ENCODE data around the gene CNTNAP5.

The CNTNAP5 gene

DNA sequence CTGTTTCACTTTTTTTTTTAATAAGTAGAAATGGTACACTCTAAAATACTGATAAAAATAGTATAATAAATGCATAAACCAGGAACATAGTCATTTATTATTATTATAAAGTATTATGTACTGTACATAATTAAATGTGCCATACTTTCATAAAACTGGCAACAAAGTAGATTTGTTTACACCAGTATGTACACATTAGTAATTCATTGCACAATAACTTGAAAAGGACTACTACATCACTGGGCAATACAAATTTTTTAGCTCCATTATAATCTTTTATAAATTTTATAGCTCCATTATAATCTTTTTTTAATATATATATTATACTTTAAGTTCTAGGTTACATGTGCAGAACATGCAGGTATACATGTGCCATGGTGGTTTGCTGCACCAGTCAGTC, 636.5 kb downstream of the CNTNAP5 start:
- TF ChIP-seq, protein P1, sequence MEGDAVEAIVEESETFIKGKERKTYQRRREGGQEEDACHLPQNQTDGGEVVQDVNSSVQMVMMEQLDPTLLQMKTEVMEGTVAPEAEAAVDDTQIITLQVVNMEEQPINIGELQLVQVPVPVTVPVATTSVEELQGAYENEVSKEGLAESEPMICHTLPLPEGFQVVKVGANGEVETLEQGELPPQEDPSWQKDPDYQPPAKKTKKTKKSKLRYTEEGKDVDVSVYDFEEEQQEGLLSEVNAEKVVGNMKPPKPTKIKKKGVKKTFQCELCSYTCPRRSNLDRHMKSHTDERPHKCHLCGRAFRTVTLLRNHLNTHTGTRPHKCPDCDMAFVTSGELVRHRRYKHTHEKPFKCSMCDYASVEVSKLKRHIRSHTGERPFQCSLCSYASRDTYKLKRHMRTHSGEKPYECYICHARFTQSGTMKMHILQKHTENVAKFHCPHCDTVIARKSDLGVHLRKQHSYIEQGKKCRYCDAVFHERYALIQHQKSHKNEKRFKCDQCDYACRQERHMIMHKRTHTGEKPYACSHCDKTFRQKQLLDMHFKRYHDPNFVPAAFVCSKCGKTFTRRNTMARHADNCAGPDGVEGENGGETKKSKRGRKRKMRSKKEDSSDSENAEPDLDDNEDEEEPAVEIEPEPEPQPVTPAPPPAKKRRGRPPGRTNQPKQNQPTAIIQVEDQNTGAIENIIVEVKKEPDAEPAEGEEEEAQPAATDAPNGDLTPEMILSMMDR (IDR thresholded peaks at IDR 0.05): no peak
- Histone ChIP-seq H3K36me3 (no peaks in the 10 kb centered on the region), H3K4me3 (no peak overlapping the region), H3K27me3 (no peaks in the 10 kb centered on the region), H3K9me3 (peaks cover 0 to 4% (median 0%) of the 10 kb centered on the region in 3 donors), H3K27ac (no peak overlapping the region), H3K4me1 (no peaks in the 10 kb centered on the region)
- intact Hi-C loops (cut with DNase I; ENCODE audit: low total_unique reads): no loop called here
- DNase-seq: no peak

DNA sequence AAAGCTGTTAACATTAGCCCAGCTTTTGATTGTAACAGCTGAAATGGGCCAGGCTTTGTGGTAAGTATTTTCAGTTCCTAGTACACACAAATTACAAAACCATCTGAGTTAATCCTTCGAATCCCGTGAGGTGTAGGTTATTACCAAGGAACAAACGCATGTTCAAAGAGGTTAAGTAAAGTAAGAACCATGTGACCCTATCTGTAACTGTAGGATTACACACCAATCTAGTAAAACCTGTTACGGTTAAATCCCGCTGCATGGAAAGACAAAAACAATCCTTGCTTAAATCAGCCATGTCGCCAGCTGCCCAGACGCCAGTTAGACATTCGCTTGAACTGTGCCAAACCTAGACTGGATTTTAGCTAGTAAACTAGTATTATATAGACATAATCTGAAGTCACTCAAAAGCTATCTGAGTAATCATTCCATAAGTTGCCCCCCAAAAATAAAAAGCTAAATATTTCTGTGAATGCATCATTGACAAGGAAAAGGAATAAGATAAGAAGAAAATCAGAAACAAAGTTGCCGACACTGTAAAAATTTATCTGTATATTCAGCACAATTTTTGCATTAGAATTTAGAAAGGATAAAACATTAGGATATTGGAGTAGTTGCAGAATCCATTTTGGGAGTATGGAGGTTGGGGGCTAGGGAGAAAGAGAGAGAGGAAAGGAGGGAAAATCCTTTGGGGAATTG, 638.0 kb downstream of the CNTNAP5 start:
- no peak for DNase-seq

DNA sequence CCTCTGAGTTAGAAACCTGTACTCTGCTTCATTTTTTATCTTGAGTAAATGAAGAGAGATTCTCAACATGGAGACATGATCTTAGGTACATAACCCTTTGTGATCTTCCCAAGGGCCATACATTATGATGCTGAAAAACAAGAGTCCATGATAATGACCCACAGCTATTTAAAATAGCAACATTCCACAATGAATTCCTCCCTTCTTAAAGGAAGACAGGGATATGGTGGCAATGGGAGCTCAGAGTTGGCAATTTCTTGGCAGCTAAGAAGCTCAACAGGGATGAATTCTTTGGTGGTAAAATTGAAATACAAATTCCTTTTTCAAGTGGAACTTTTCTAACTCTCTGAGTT, 638.5 kb downstream of the CNTNAP5 start:
- H3K27me3 ChIP-seq: no peaks in the 10 kb centered on the region
- H3K36me3 ChIP-seq: no peaks in the 10 kb centered on the region
- no peak for DNase-seq
- no peak overlapping the region for H3K4me3 ChIP-seq
- H3K9me3 ChIP-seq: peaks cover 0 to 4% (median 0%) of the 10 kb centered on the region in 3 donors
- TF ChIP-seq, protein P1 (IDR thresholded peaks at IDR 0.05): no peak
- no peak overlapping the region for H3K27ac ChIP-seq
- H3K4me1 ChIP-seq: no peaks in the 10 kb centered on the region
- intact Hi-C loops (cut with DNase I; ENCODE audit: low total_unique reads): no loop called here

More for the DNA sequence above, 638.0 kb downstream of the CNTNAP5 start:
- no peak overlapping the region for H3K4me3 ChIP-seq
- intact Hi-C loops (cut with DNase I; ENCODE audit: low total_unique reads): no loop called here
- H3K27me3 ChIP-seq: no peaks in the 10 kb centered on the region
- TF ChIP-seq, protein P1 (IDR thresholded peaks at IDR 0.05): no peak
- no peaks in the 10 kb centered on the region for H3K4me1 ChIP-seq
- peaks cover 0 to 4% (median 0%) of the 10 kb centered on the region in 3 donors for H3K9me3 ChIP-seq
- H3K36me3 ChIP-seq: no peaks in the 10 kb centered on the region
- no peak overlapping the region for H3K27ac ChIP-seq

DNA sequence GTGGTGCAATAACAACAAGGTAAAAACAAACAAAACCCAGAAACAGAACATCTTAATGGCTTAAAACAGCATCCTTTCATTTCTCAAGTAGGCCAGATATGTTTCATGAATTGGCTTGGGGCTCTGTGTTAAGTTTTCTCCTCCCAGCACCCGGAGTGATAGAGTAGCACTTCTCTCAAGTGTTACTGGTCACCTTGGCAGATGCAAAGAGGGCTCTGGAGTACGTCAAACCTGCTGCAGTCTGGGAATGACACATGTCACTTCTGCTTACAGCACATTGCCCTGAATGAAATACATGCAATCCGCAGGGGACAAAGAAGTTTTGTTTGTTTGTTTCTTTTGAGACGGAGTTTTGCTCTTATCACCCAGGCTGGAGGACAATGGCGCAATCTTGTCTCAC, 639.3 kb downstream of the CNTNAP5 start:
- H3K4me3 ChIP-seq: no peak overlapping the region
- DNase-seq: no peak
- H3K27ac ChIP-seq: no peak overlapping the region
- no peaks in the 10 kb centered on the region for H3K4me1 ChIP-seq
- no peaks in the 10 kb centered on the region for H3K36me3 ChIP-seq
- TF ChIP-seq, protein P1 (IDR thresholded peaks at IDR 0.05): no peak
- H3K9me3 ChIP-seq: peaks cover 0 to 4% (median 0%) of the 10 kb centered on the region in 3 donors
- no peaks in the 10 kb centered on the region for H3K27me3 ChIP-seq
- intact Hi-C loops (cut with DNase I; ENCODE audit: low total_unique reads): no loop called here

DNA sequence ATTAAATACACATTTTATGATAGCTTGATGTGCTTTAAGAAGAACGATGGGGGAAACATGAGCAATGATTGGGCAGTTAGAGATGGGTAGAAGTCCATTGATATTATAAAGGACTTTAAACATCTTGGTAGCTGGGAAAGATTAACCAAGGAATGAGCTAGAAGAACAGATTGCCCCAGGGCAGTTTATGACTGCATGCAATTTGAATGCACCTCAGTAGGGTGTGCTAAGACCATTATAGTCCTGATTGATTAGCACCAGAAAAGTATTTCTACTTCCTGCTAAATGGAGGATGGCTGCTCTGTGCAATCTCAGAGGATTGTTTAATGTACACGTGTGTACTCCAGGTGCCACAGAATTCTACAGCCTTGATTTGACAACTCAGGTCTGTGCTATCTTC, 641.9 kb downstream of the CNTNAP5 start:
- no peak overlapping the region for H3K4me3 ChIP-seq
- DNase-seq: no peak
- H3K9me3 ChIP-seq: no peaks in the 10 kb centered on the region
- H3K4me1 ChIP-seq: no peaks in the 10 kb centered on the region
- intact Hi-C loops (cut with DNase I; ENCODE audit: low total_unique reads): no loop called here
- H3K36me3 ChIP-seq: no peaks in the 10 kb centered on the region
- H3K27me3 ChIP-seq: no peaks in the 10 kb centered on the region
- no peak overlapping the region for H3K27ac ChIP-seq
- TF ChIP-seq, protein P1 (IDR thresholded peaks at IDR 0.05): no peak

DNA sequence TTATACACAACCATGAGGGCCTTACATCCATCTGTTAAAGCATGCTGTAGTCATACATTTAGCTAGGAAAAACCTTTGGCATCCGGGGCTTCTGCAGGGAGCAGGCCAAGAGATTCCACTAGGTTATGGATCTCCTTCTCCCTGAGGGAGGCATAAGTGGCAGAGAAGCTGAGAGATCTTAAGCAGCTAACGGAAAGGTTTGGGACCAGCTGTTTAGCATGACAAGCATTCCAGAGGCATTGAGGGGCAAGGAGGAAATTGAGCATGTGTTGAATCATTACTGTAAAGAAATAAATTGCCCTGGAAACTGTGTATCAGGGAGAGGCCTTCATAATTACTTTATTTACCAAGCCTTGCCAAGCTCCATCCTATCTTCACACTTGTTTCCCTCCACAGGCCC, 643.1 kb downstream of the CNTNAP5 start:
- Histone ChIP-seq H3K4me3 (no peak overlapping the region), H3K27me3 (no peaks in the 10 kb centered on the region), H3K9me3 (no peaks in the 10 kb centered on the region), H3K27ac (no peak overlapping the region), H3K36me3 (no peaks in the 10 kb centered on the region), H3K4me1 (no peaks in the 10 kb centered on the region)
- no peak for DNase-seq
- intact Hi-C loops (cut with DNase I; ENCODE audit: low total_unique reads): no loop called here
- TF ChIP-seq, protein P1 (IDR thresholded peaks at IDR 0.05): no peak

Measured in tibial artery (tissue), 4 donors.